ENCODE data around the gene MXI1. TPM values are rescaled to one million over a fixed set of nuclear protein-coding genes. Genes with fewer than 3 reads are reported as not detected.

The MXI1 gene
- total RNA-seq, result 10 to 100 TPM; 11.2 to 14.1 (median 13.6) TPM
- total RNA-seq (2013), result 20.7 TPM

DNA sequence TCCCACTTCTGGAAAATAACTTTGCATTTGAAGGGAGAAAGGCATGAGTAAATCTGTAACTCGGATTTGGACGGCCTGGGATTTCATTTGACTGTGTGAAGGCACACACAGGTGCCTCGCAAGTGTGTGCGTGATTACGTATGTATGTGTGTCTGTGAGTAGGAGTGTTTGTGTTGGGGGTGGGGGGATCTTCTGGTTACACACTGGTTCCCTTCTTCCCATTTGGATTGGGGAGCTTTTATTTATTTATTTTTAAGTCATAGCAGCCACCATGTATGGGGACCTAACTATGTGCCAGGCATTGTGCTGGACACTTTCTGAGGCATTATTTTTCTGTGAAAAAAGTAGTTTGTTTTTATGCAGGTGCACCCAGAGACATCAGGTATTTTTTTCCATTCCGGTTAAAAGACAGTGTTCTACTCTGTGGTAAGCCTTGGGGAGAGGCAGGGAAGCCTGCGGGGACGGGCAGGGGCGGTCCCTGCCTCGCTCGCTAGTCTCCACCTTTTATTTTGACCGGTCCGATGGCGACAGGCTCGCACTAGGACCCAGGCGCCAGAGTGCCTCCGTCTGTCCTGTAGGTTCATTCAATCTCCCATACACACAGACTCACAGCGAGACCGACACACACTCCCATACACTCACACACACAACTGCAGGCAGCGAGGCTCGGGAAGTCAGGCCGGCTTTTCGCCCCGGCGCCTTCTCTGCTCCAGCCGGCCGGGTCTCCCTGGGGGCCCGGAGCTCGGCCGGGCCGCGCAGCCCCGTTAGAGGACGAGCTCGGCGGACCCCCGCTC lies at the start of gene MXI1:
Gene MXI1 (plus strand): TSS at position 595 of the 794 bp plus-strand sequence. CDS start 204 bp downstream, outside the sequence.
- H3K9me3 ChIP-seq (ENCODE audit: control insufficient read depth, insufficient read depth, low read length), result no peaks in the 10 kb centered on the region
- H3K4me3 ChIP-seq (ENCODE audit: low read length), result peak within 1 kb of the TSS; percentile 33
- Mint-ChIP-seq H3K9me3 (no peaks in the 10 kb centered on the region), H3K36me3 (no peaks in the 10 kb centered on the region), H3K27ac (peak within 1 kb of the TSS in 1 of 2 donors; percentile 86), H3K4me1 (peaks cover 51 to 57% of the 10 kb centered on the region in 2 donors), H3K27me3 (ENCODE audit: low read depth in 2 of 2) (peaks cover 71 to 76% of the 10 kb centered on the region in 2 donors), H3K4me3 (peak within 1 kb of the TSS; percentile 98)
- H3K27me3 ChIP-seq (ENCODE audit: control insufficient read depth, insufficient read depth, low read length), result peaks cover 37% of the 10 kb centered on the region
- 7% methylated on average over 37 of the region's 37 CpGs for WGBS (ENCODE audit: insufficient coverage)
- H3K27ac ChIP-seq (ENCODE audit: low read length), result peak within 1 kb of the TSS; percentile 26
- peaks cover 43% of the 10 kb centered on the region for H3K4me1 ChIP-seq (ENCODE audit: control insufficient read depth, insufficient read depth, low read length)
- TF ChIP-seq, protein P1, sequence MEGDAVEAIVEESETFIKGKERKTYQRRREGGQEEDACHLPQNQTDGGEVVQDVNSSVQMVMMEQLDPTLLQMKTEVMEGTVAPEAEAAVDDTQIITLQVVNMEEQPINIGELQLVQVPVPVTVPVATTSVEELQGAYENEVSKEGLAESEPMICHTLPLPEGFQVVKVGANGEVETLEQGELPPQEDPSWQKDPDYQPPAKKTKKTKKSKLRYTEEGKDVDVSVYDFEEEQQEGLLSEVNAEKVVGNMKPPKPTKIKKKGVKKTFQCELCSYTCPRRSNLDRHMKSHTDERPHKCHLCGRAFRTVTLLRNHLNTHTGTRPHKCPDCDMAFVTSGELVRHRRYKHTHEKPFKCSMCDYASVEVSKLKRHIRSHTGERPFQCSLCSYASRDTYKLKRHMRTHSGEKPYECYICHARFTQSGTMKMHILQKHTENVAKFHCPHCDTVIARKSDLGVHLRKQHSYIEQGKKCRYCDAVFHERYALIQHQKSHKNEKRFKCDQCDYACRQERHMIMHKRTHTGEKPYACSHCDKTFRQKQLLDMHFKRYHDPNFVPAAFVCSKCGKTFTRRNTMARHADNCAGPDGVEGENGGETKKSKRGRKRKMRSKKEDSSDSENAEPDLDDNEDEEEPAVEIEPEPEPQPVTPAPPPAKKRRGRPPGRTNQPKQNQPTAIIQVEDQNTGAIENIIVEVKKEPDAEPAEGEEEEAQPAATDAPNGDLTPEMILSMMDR (IDR thresholded peaks at IDR 0.05), result no peak
- intact Hi-C loops (cut with micrococcal nuclease), result loop anchor here (5.0 kb wide), 2 partner anchors 70 kb away; no protein-coding TSS in a partner anchor
- H3K36me3 ChIP-seq (ENCODE audit: control insufficient read depth, insufficient read depth, low read length), result no peaks in the 10 kb centered on the region
- ATAC-seq (peak in 1 of 3 donors; percentile 24), DNase-seq (peak in 1 of 2 donors; percentile 55)

DNA sequence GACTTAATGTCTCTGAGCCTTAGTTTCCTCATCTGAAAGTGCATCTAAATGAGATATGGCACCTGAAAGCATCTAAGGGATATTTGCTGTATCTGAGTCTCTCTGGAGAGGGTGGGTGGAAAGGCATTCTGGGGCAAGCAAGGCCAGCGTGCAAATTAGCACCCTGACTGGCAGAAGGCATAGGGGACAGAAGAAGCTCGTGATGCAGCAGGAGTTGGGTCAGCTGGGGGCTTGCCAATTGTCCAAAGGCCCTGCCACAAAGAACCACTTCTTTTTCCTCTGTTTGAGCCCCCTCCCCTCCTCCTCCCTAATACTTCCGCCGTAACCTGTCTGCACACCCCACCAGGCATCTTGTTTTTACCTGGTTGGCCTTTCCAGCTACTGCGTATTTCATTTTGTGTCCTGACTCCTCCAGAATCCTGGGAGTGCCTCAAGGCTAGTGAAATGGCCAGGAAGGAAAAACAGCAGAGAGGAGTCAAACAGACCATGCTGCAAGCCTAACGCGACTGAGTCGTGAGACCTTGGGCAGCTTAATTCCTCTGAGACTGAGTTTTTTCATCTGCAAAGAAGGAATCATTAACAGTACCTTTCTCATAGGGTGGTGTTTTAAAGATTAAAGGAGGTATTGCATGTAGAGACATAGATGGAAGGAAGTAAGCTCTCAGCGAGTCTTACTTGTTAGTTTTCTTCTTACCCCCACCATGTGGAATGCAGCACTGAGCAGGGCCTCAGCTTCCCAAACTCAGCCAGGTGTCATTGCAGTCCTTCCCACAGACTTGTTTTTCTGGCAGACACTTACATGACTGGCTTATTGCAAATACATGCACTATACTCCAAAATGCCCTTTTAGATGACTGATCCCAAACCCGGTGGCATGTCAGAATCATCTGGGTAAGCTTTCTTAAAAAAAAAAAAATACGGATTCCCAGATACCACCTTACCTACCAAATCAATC lies 49.1 kb upstream of the MXI1 start:
- DNase-seq, result no peak
- Histone ChIP-seq H3K27me3 (ENCODE audit: control insufficient read depth, insufficient read depth, low read length) (peaks cover 55% of the 10 kb centered on the region), H3K4me1 (ENCODE audit: control insufficient read depth, insufficient read depth, low read length) (peaks cover 32% of the 10 kb centered on the region), H3K36me3 (ENCODE audit: control insufficient read depth, insufficient read depth, low read length) (no peaks in the 10 kb centered on the region), H3K27ac (ENCODE audit: low read length) (no peak overlapping the region), H3K9me3 (ENCODE audit: control insufficient read depth, insufficient read depth, low read length) (no peaks in the 10 kb centered on the region), H3K4me3 (ENCODE audit: low read length) (no peak overlapping the region)
- 92% methylated on average over 11 of the region's 11 CpGs for WGBS (ENCODE audit: insufficient coverage)
- H3K27me3 Mint-ChIP-seq (ENCODE audit: low read depth in 2 of 2), result peaks cover 54 to 60% of the 10 kb centered on the region in 2 donors
- TF ChIP-seq, protein P1 (IDR thresholded peaks at IDR 0.05), result no peak
- peak overlapping the region; percentile 74 for H3K4me3 Mint-ChIP-seq
- H3K27ac Mint-ChIP-seq, result no peak overlapping the region
- H3K36me3 Mint-ChIP-seq, result no peaks in the 10 kb centered on the region
- intact Hi-C loops (cut with micrococcal nuclease), result loop anchor here (5.0 kb wide), 1 partner anchor 69 kb away; no protein-coding TSS in a partner anchor
- no peaks in the 10 kb centered on the region for H3K9me3 Mint-ChIP-seq
- no peak for ATAC-seq
- peaks cover 41 to 45% of the 10 kb centered on the region in 2 donors for H3K4me1 Mint-ChIP-seq

DNA sequence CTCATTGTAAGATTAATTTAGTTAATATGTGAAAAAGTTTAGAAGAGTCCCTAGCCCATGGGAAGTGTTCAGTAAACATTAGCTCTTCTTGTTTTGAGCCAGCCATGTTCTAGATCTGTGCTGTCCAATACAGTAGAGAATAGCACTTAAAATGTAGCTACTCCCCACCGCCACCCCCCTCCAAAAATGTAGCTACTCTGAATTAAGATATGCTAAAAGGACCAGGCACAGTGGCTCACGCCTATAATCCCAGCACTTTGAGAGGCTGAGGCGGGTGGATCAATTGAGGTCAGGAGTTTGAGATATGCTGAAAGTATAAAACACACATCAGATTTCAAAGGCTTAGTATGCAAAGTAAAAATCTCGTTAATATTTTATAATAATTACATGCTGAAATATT lies 47.3 kb upstream of the MXI1 start:
- H3K4me1 ChIP-seq (ENCODE audit: control insufficient read depth, insufficient read depth, low read length), result peaks cover 32% of the 10 kb centered on the region
- no peaks in the 10 kb centered on the region for H3K9me3 ChIP-seq (ENCODE audit: control insufficient read depth, insufficient read depth, low read length)
- Mint-ChIP-seq H3K9me3 (no peaks in the 10 kb centered on the region), H3K36me3 (no peaks in the 10 kb centered on the region), H3K4me1 (peaks cover 34 to 36% of the 10 kb centered on the region in 2 donors), H3K4me3 (no peak overlapping the region), H3K27me3 (ENCODE audit: low read depth in 2 of 2) (peaks cover 57 to 58% of the 10 kb centered on the region in 2 donors), H3K27ac (no peak overlapping the region)
- no peak for ATAC-seq
- WGBS (ENCODE audit: insufficient coverage), result no CpG with 5 or more reads among the region's 4 CpGs
- no peaks in the 10 kb centered on the region for H3K36me3 ChIP-seq (ENCODE audit: control insufficient read depth, insufficient read depth, low read length)
- intact Hi-C loops (cut with micrococcal nuclease), result no loop called here
- DNase-seq, result no peak
- TF ChIP-seq, protein P1 (IDR thresholded peaks at IDR 0.05), result no peak
- H3K4me3 ChIP-seq (ENCODE audit: low read length), result no peak overlapping the region
- peaks cover 58% of the 10 kb centered on the region for H3K27me3 ChIP-seq (ENCODE audit: control insufficient read depth, insufficient read depth, low read length)
- H3K27ac ChIP-seq (ENCODE audit: low read length), result no peak overlapping the region

Data from natural killer cell (primary cell).